Sigmoid colon (tissue), 7 donors: ENCODE data around the gene ABHD12. TPM values are rescaled to one million over a fixed set of nuclear protein-coding genes. Genes with fewer than 3 reads are reported as not detected.
A peak's percentile ranks its signal among the peaks of the same experiment; 100 is the strongest.
"Not testable (repeated sequence)": the region's sequence is repeated elsewhere in the genome, so short reads cannot be mapped to it uniquely, and the experiment has no call there.

Experiments
- DNase-seq: peaks from one replicate; pipeline ENCODE4 v3.0.0-alpha.2; 2019
- H3K27ac ChIP-seq, 4 donors: fragments of 200-600 bp; sonication (generic); one replicate each; pipeline ENCODE4 v1.5.1; 2016 to 2019; ENCODE audit warnings: mild to moderate bottlenecking in 1 of 4
- H3K27me3 ChIP-seq, 3 donors: fragments of 200-600 bp; sonication (generic); one replicate each; pipeline ENCODE4 v1.5.1; 2019; ENCODE audit warnings: mild to moderate bottlenecking in 1 of 3
- H3K36me3 ChIP-seq, 4 donors: fragments of 200-600 bp; sonication (generic); one replicate each; pipeline ENCODE4 v1.5.1; 2016 to 2019
- H3K4me1 ChIP-seq, 4 donors: fragments of 200-600 bp; sonication (generic); one replicate each; pipeline ENCODE4 v1.5.1; 2017 to 2019
- H3K4me3 ChIP-seq, 4 donors: fragments of 200-600 bp; sonication (generic); one replicate each; pipeline ENCODE4 v1.5.1; 2017 to 2019; ENCODE audit warnings: mild to moderate bottlenecking in 2 of 4, moderate library complexity in 1 of 4
- H3K9me3 ChIP-seq, 4 donors: fragments of 200-600 bp in 3 of 4; sonication (generic) in 3 of 4; one replicate each; pipeline versions ENCODE4 v1.5.1 to v1.6.1; 2013 to 2019
- EP300 ChIP-seq, 4 donors: sonication (generic); formaldehyde crosslinking; IDR thresholded peaks; one replicate each; pipeline ENCODE4 v1.6.1; 2017; ENCODE audit warnings: antibody characterized with exemption in 4 of 4
- POLR2A ChIP-seq, 2 donors: fragments of 450-650 bp; IDR thresholded peaks; one replicate each; pipeline ENCODE4 v1.6.1; 2016; ENCODE audit warnings: antibody characterized with exemption in 2 of 2, mild to moderate bottlenecking in 2 of 2, moderate library complexity in 2 of 2
- POLR2AphosphoS5 ChIP-seq, 4 donors: sonication (generic); formaldehyde crosslinking; IDR thresholded peaks; one replicate each; pipeline ENCODE4 v1.6.1; 2017; ENCODE audit warnings: antibody characterized with exemption in 4 of 4
- WGBS, 2 donors: extraction: QIAGEN DNeasy Blood & Tissue Kit; methylation state at CpG; one replicate each; pipeline ENCODE4 v1.1.7; 2013; 5-methylcytosine and 5-hydroxymethylcytosine counted together
- intact Hi-C: fragments of 100-400 bp; cut with DNase I; formaldehyde crosslinking; loops from one replicate; pipeline ENCODE4 v1.15.1; 2023
- polyA plus RNA-seq, 3 donors: library from polyadenylated mRNA; stranded (reverse); fragments of 200-250 nt; gene quantifications; one replicate each; pipeline ENCODE4 v1.2.3, GENCODE V29; 2013
- total RNA-seq, 4 donors: library from RNA; depleted of rRNA; stranded (reverse); fragments of >200 nt; gene quantifications; one replicate each; pipeline ENCODE4 v1.1.0, GENCODE V29; 2016
- TF ChIP-seq, protein P1 (sequence below), 4 experiments: fragments of 450-650 bp in 3 of 4; fragments of 200-600 bp in 1 of 4; IDR thresholded peaks; one replicate each; pipeline ENCODE4 v1.5.1; 2016 to 2019; ENCODE audit warnings: antibody characterized with exemption in 4 of 4, mild to moderate bottlenecking in 3 of 4, moderate library complexity in 2 of 4
- donor health status: healthy with polysubstance abuse.
- donor health status: Bipolar disorder and iron deficiency.
- donor health status: healthy.

The ABHD12 gene
- total and polyA plus RNA-seq, 7 donors: 18.9 to 49.0 (median 35.7) TPM

- no peak overlapping the region for H3K4me3 ChIP-seq
- H3K9me3 ChIP-seq: peaks cover 3 to 20% (median 5%) of the 10 kb centered on the region in 4 donors
- intact Hi-C loops: no loop called here
- 97 to 98% methylated on average over 7 of the region's 7 CpGs for WGBS, 2 donors
- H3K27ac ChIP-seq: no peak overlapping the region
- no peak for DNase-seq
- no peaks in the 10 kb centered on the region for H3K36me3 ChIP-seq
- H3K27me3 ChIP-seq: no peaks in the 10 kb centered on the region
- H3K4me1 ChIP-seq: peaks cover 0 to 8% (median 2%) of the 10 kb centered on the region in 4 donors
- no peak for TF ChIP-seq POLR2A (IDR thresholded peaks at IDR 0.05)
- TF ChIP-seq, protein P1, sequence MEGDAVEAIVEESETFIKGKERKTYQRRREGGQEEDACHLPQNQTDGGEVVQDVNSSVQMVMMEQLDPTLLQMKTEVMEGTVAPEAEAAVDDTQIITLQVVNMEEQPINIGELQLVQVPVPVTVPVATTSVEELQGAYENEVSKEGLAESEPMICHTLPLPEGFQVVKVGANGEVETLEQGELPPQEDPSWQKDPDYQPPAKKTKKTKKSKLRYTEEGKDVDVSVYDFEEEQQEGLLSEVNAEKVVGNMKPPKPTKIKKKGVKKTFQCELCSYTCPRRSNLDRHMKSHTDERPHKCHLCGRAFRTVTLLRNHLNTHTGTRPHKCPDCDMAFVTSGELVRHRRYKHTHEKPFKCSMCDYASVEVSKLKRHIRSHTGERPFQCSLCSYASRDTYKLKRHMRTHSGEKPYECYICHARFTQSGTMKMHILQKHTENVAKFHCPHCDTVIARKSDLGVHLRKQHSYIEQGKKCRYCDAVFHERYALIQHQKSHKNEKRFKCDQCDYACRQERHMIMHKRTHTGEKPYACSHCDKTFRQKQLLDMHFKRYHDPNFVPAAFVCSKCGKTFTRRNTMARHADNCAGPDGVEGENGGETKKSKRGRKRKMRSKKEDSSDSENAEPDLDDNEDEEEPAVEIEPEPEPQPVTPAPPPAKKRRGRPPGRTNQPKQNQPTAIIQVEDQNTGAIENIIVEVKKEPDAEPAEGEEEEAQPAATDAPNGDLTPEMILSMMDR (IDR thresholded peaks at IDR 0.05): no peak
- TF ChIP-seq POLR2AphosphoS5 (IDR thresholded peaks at IDR 0.05): no peak
- TF ChIP-seq EP300 (IDR thresholded peaks at IDR 0.05): no peak
Observed at GRCh38 chr20:25402583-25402982, 11.9 kb upstream of the ABHD12 start.

- DNase-seq, H3K4me3 ChIP-seq, H3K4me1 ChIP-seq, H3K27ac ChIP-seq, H3K27me3 ChIP-seq, intact Hi-C loops, H3K36me3 ChIP-seq: not testable (repeated sequence)
- H3K9me3 ChIP-seq: peaks cover 3 to 20% (median 5%) of the 10 kb centered on the region in 4 donors
- 86 to 88% methylated on average over 11 of the region's 11 CpGs for WGBS, 2 donors
Observed at GRCh38 chr20:25400291-25400732, 9.7 kb upstream of the ABHD12 start.

GRCh38 chr20:25399037-25399430 is 8.4 kb upstream of the ABHD12 start:
- TF ChIP-seq, protein P1 (IDR thresholded peaks at IDR 0.05): peak; percentile 35 to 62 (median 48)
- TF ChIP-seq POLR2AphosphoS5 (IDR thresholded peaks at IDR 0.05): no peak
- Histone ChIP-seq H3K4me3 (no peak overlapping the region), H3K27me3 (no peaks in the 10 kb centered on the region), H3K9me3 (peaks cover 3 to 20% (median 5%) of the 10 kb centered on the region in 4 donors), H3K36me3 (no peaks in the 10 kb centered on the region), H3K4me1 (peaks cover 0 to 8% (median 2%) of the 10 kb centered on the region in 4 donors), H3K27ac (peak overlapping the region in 1 of 4 donors; percentile 39)
- 14 to 25% methylated on average over 5 of the region's 5 CpGs for WGBS, 2 donors
- intact Hi-C loops: loop anchor here (2.0 kb wide), 2 partner anchors 104 to 406 kb away; partner anchors contain the start of gene APMAP
- no peak for DNase-seq

DNA sequence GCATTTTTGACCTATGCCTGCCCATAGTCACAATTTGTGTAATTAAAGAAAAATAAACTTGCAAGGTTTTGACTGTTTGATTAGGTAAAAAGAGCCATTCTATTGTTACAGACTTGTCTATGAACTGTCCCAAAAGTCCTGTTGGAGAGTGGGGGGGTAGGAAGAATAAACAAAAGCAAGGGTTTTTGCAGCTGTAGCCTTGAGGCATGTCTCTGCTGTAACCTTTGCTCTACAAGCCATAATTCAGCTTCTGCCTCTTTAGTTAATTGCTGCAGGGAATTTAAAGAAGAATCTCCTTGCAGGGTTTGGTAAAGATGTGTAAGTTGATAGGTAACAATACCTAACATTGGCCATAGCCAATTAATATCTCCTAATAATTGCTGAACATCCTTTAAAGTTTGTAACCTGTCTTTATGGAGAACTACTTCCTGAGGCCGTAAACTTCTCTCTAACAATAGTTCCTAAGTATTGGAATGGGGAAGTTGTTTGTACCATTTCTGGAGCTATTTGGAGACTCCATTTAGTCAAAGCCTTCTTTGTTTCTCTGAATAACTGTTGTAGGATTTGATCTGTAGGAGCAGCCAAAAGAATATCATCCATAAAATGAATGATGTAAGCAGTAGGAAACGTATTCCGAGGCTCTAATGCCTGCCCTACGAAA is 7.9 kb upstream of the ABHD12 start:
- TF ChIP-seq EP300 (IDR thresholded peaks at IDR 0.05) (no peak), POLR2AphosphoS5 (IDR thresholded peaks at IDR 0.05) (no peak), POLR2A (IDR thresholded peaks at IDR 0.05) (no peak)
- TF ChIP-seq, protein P1 (IDR thresholded peaks at IDR 0.05): no peak
- Histone ChIP-seq H3K27ac (peak overlapping the region in 1 of 4 donors; percentile 39), H3K9me3 (peaks cover 3 to 15% (median 5%) of the 10 kb centered on the region in 4 donors), H3K4me3 (no peak overlapping the region), H3K27me3 (no peaks in the 10 kb centered on the region), H3K4me1 (peaks cover 0 to 8% (median 2%) of the 10 kb centered on the region in 4 donors), H3K36me3 (no peaks in the 10 kb centered on the region)
- 6 to 46% methylated on average over 4 of the region's 4 CpGs for WGBS, 2 donors
- intact Hi-C loops: loop anchor here (2.0 kb wide), 2 partner anchors 104 to 406 kb away; partner anchors contain the start of gene APMAP
- DNase-seq: no peak

GRCh38 chr20:25397821-25398220 is 7.2 kb upstream of the ABHD12 start:
- DNase-seq: no peak
- WGBS, 2 donors: 4 to 57% methylated on average over 1 of the region's 1 CpG
- H3K27ac ChIP-seq: no peak overlapping the region
- intact Hi-C loops: loop anchor here (2.0 kb wide), 2 partner anchors 103 to 405 kb away; partner anchors contain the start of gene APMAP
- no peak overlapping the region for H3K4me3 ChIP-seq
- peaks cover 0 to 9% (median 2%) of the 10 kb centered on the region in 4 donors for H3K9me3 ChIP-seq
- H3K36me3 ChIP-seq: no peaks in the 10 kb centered on the region
- H3K27me3 ChIP-seq: no peaks in the 10 kb centered on the region
- TF ChIP-seq EP300 (IDR thresholded peaks at IDR 0.05): no peak
- TF ChIP-seq POLR2AphosphoS5 (IDR thresholded peaks at IDR 0.05): no peak
- TF ChIP-seq, protein P1 (IDR thresholded peaks at IDR 0.05): no peak
- no peak for TF ChIP-seq POLR2A (IDR thresholded peaks at IDR 0.05)
- H3K4me1 ChIP-seq: peaks cover 0 to 8% (median 2%) of the 10 kb centered on the region in 4 donors
